Activated naive CD8-positive, alpha-beta T cell treated with anti-CD3 and anti-CD28 coated beads, Interleukin-2, amount 10 ng/mL, durations not matched to agents 7 days and 5 days (primary cell): Measurements from ENCODE around the gene SETBP1. TPM values are rescaled to one million over a fixed set of nuclear protein-coding genes. Genes with fewer than 3 reads are reported as not detected.

Source experiments
- ATAC-seq: fragments of 150-1000 bp; cut with Tn5 transposase; one replicate; pipeline ENCODE4 v1.10.0; 2021; ENCODE audit warnings: low read depth, moderate library complexity
- POLR2A ChIA-PET: fragments of 350-600 bp; sonication (Branson Sonifier 250); formaldehyde crosslinking; loops from one replicate; lab custom pipeline; 2021; ENCODE audit warnings: antibody characterized with exemption; lab: Charles Lee
- DNase-seq: peaks from one replicate; pipeline ENCODE4 v3.0.0; 2021
- H3K27ac Mint-ChIP-seq: one replicate; pipeline ENCODE4 v1.8.0; 2022; ENCODE audit warnings: mild to moderate bottlenecking, mixed read lengths
- H3K27me3 Mint-ChIP-seq: one replicate; pipeline ENCODE4 v1.8.0; 2022; ENCODE audit warnings: mild to moderate bottlenecking, moderate library complexity, mixed read lengths
- H3K36me3 Mint-ChIP-seq: one replicate; pipeline ENCODE4 v1.8.0; 2021; ENCODE audit warnings: mild to moderate bottlenecking, mixed read lengths
- H3K4me1 Mint-ChIP-seq: one replicate; pipeline ENCODE4 v1.8.0; 2021; ENCODE audit warnings: mixed read lengths
- H3K4me3 Mint-ChIP-seq: one replicate; pipeline ENCODE4 v1.8.0; 2022; ENCODE audit warnings: mild to moderate bottlenecking, moderate library complexity, mixed read lengths
- H3K9me3 Mint-ChIP-seq: one replicate; pipeline ENCODE4 v1.8.0; 2021; ENCODE audit warnings: mixed read lengths
- total RNA-seq, 2 experiments: library from RNA; stranded (reverse); gene quantifications; one replicate each; pipeline ENCODE4 v1.2.3, GENCODE V29; 2021

The SETBP1 gene
- total RNA-seq, 2 experiments from 2014 or later = 1.8 to 1.9 TPM

DNA sequence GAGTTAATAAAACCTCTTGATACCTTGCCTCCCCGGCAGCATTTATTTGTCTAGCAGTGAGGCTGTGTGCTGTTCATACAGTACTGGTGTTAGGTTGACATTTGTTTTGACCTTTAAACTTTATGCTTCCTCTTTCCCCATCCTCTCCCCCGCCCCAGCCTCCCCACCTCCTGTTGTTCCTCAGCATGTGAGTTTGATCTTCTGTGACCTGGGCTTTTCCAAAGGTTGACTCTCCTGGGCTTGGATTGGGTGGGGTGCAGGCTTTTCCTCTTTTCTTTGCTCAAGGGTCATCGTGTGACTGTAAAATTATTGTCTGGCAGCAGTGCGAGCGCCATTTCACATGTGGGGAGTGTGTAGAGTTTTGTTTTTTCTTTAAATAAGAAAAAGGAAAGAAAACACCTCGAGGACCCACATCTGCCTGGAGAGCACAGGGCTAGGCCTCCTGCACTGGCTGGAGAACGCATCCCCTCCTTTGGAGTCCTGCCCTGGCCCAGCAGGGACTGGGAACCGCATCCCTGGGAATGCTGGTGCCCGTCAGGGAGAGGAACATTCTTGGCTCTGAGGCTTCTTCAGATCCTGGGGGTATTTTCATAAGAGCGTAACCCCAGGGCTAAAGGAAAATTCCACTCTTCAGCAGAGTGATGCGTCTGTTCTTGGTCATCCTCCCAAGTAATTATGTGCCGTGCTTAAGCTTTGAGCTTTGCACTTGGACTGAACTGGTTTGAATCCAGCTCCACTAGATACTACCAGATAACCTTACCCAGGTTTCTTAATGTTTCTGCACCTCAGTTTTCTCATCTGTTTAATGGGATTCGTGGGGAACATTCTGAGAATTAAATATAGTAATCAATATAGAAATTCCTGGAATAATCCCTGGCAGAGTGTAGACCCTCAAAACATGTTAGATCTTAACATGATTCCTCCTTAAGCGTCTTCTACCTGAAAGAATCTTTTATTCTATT is 91.5 kb downstream of the SETBP1 start:
- POLR2A ChIA-PET = no interaction called here
- no peak overlapping the region for H3K4me3 Mint-ChIP-seq
- H3K9me3 Mint-ChIP-seq = no peaks in the 10 kb centered on the region
- DNase-seq (no peak), ATAC-seq (no peak)
- peaks cover 3% of the 10 kb centered on the region for H3K4me1 Mint-ChIP-seq
- peaks cover 21% of the 10 kb centered on the region for H3K27me3 Mint-ChIP-seq
- H3K27ac Mint-ChIP-seq = no peak overlapping the region
- H3K36me3 Mint-ChIP-seq = peaks cover 2% of the 10 kb centered on the region

DNA sequence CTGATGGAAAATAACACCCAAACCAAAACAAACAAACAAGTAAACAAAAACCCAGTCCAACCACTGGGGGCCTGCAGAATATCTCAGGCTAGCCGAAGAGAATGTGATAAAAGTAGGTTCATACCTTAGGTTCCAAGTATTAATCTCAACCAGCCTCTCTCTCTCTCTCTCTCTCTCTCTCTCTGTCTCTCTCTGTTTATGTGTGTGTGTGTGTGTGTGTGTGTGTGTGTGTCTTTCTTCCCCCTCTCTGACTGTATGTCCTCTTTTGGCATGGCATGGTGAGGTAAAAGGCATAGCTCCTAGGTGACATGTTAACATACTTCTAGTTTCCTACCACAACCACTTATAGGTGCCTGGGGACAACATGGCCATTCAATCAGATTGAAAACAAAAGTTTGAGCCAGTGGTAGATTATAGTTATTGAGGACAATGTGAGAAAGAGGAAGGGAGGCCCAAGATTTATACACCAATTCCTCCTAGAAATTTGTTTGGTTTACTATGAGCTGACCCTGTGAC is 93.0 kb downstream of the SETBP1 start:
- Mint-ChIP-seq H3K4me1 (peaks cover 3% of the 10 kb centered on the region), H3K27me3 (peaks cover 14% of the 10 kb centered on the region), H3K27ac (no peak overlapping the region), H3K36me3 (peaks cover 2% of the 10 kb centered on the region), H3K9me3 (no peaks in the 10 kb centered on the region), H3K4me3 (no peak overlapping the region)
- POLR2A ChIA-PET = no interaction called here
- DNase-seq (no peak), ATAC-seq (no peak)

GRCh38 chr18:44774191-44774590 is 93.5 kb downstream of the SETBP1 start:
- POLR2A ChIA-PET = no interaction called here
- Mint-ChIP-seq H3K4me1 (peaks cover 3% of the 10 kb centered on the region), H3K4me3 (no peak overlapping the region), H3K27ac (no peak overlapping the region), H3K9me3 (no peaks in the 10 kb centered on the region), H3K36me3 (no peaks in the 10 kb centered on the region), H3K27me3 (peaks cover 14% of the 10 kb centered on the region)
- ATAC-seq (no peak), DNase-seq (no peak)

DNA sequence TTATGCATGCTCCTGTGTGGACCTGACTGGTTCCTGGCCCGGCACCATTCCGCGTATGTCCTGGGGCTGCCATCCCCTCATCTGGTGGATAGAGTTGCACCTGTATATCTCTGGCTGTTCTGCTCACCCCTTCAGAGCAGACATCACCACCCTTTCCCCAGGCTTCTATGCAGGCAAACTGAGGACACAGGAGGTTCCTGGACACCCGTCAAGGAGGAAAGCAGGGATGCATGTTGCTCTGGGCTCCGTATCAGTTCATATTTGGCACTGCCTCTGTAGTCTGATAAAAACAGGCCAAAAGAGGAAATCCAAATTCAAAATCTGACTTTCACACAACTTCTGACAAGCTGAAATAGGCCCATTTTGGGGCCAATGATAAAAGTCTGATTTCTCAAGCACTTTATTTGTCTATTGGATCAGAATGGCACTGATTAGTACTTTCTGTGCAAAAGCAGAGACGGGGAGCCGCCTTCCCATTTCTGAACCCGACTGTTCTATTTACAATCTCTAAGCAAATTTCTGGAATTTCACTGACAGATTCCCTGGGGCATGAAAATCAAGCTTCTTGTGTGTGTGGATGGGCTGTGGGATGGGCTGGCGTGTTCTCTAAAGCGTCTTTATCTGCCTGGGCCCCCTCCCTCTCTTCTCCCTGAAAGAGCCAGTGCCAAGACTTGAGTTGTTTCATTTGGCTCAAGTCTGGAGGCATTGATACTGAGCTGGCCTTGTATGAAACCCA is 96.9 kb downstream of the SETBP1 start:
- POLR2A ChIA-PET = no interaction called here
- Mint-ChIP-seq H3K27ac (no peak overlapping the region), H3K27me3 (peaks cover 26% of the 10 kb centered on the region), H3K4me1 (peaks cover 2% of the 10 kb centered on the region), H3K4me3 (no peak overlapping the region), H3K36me3 (no peaks in the 10 kb centered on the region), H3K9me3 (no peaks in the 10 kb centered on the region)
- ATAC-seq (no peak), DNase-seq (no peak)

DNA sequence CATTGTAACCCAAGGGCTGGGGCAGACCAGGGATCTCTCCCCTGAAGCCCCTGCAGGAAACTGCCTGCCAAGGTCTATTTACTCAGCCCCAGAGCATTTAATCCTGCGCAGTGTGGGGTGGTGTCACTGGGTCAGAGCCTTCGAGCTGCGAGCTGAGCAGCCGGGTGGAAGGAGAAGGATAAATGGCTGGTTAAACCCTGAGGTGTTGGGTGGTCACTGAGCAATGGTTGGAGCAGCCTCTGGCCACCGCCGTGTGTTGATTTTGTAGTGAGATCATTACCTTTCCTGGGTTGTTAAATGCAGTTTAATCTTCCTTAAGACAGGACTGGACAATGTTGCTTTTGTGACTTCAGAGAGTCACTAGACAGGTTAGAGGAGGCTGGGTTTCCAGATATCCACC is 98.1 kb downstream of the SETBP1 start:
- ATAC-seq (no peak), DNase-seq (no peak)
- no peaks in the 10 kb centered on the region for H3K9me3 Mint-ChIP-seq
- peaks cover 24% of the 10 kb centered on the region for H3K27me3 Mint-ChIP-seq
- no peak overlapping the region for H3K4me3 Mint-ChIP-seq
- POLR2A ChIA-PET = no interaction called here
- peaks cover under 1% of the 10 kb centered on the region for H3K4me1 Mint-ChIP-seq
- no peaks in the 10 kb centered on the region for H3K36me3 Mint-ChIP-seq
- H3K27ac Mint-ChIP-seq = no peak overlapping the region

GRCh38 chr18:44779753-44780292 is 99.1 kb downstream of the SETBP1 start:
- Mint-ChIP-seq H3K4me1 (no peaks in the 10 kb centered on the region), H3K9me3 (no peaks in the 10 kb centered on the region), H3K27ac (no peak overlapping the region), H3K36me3 (no peaks in the 10 kb centered on the region), H3K27me3 (peaks cover 24% of the 10 kb centered on the region), H3K4me3 (no peak overlapping the region)
- ATAC-seq (no peak), DNase-seq (no peak)
- POLR2A ChIA-PET = no interaction called here

GRCh38 chr18:44781886-44782285 is 101.2 kb downstream of the SETBP1 start:
- no peak for ATAC-seq
- peaks cover 3% of the 10 kb centered on the region for H3K4me1 Mint-ChIP-seq
- POLR2A ChIA-PET = no interaction called here
- H3K9me3 Mint-ChIP-seq = no peaks in the 10 kb centered on the region
- no peak overlapping the region for H3K4me3 Mint-ChIP-seq
- DNase-seq = no peak
- H3K27me3 Mint-ChIP-seq = peaks cover 18% of the 10 kb centered on the region
- H3K36me3 Mint-ChIP-seq = no peaks in the 10 kb centered on the region
- no peak overlapping the region for H3K27ac Mint-ChIP-seq

GRCh38 chr18:44782617-44783016 is 101.9 kb downstream of the SETBP1 start:
- ATAC-seq (no peak), DNase-seq (no peak)
- Mint-ChIP-seq H3K4me3 (no peak overlapping the region), H3K9me3 (no peaks in the 10 kb centered on the region), H3K4me1 (peaks cover 3% of the 10 kb centered on the region), H3K36me3 (no peaks in the 10 kb centered on the region), H3K27ac (no peak overlapping the region), H3K27me3 (peaks cover 18% of the 10 kb centered on the region)
- POLR2A ChIA-PET = no interaction called here

GRCh38 chr18:44783371-44783770 is 102.7 kb downstream of the SETBP1 start:
- POLR2A ChIA-PET = no interaction called here
- no peaks in the 10 kb centered on the region for H3K9me3 Mint-ChIP-seq
- H3K27ac Mint-ChIP-seq = no peak overlapping the region
- H3K4me3 Mint-ChIP-seq = no peak overlapping the region
- DNase-seq = no peak
- H3K27me3 Mint-ChIP-seq = peaks cover 23% of the 10 kb centered on the region
- ATAC-seq = no peak
- H3K36me3 Mint-ChIP-seq = no peaks in the 10 kb centered on the region
- peaks cover 3% of the 10 kb centered on the region for H3K4me1 Mint-ChIP-seq

DNA sequence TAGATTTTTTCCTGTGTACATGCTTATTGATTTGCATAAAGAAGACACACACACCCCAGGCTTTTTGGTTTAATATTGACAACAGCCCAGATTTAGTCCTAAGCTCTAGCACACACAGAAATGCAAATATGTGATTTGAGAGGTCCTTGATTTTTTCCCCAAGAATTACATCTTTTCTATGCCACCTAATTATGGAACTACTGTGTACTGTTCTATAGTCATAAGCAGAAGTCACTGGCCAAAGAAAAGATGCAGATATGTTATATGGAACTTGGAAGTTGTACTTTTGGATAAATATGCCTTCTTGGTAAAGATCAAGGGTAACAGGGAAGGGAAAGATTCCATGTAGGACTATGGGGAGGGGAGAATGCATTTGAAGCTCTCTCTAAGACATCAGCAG is 105.6 kb downstream of the SETBP1 start:
- POLR2A ChIA-PET = no interaction called here
- no peak for DNase-seq
- Mint-ChIP-seq H3K27ac (no peak overlapping the region), H3K4me1 (peaks cover 3% of the 10 kb centered on the region), H3K4me3 (no peak overlapping the region), H3K9me3 (no peaks in the 10 kb centered on the region), H3K36me3 (no peaks in the 10 kb centered on the region), H3K27me3 (peaks cover 15% of the 10 kb centered on the region)
- ATAC-seq = no peak

DNA sequence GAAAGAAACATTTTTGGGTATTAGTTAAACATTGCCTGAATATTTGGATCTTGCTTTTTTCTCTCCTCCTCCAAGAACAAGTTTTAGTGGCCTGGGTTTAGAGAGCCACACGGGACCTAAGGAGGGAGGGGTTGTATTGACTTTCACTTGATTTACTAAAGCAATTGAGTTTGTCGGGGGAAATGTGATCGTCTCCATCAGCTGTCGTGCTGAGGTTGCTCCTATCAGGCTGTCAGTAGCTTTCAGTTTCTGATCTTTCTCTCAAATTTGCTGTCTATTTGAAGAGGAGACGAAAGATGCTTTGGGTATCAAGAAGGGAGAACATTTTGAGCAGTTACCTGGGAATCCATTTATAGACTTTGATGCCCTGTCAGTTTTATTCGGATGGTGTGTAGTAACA is 106.0 kb downstream of the SETBP1 start:
- H3K36me3 Mint-ChIP-seq = no peaks in the 10 kb centered on the region
- H3K4me1 Mint-ChIP-seq = peaks cover 3% of the 10 kb centered on the region
- no peak for DNase-seq
- POLR2A ChIA-PET = no interaction called here
- peaks cover 18% of the 10 kb centered on the region for H3K27me3 Mint-ChIP-seq
- H3K9me3 Mint-ChIP-seq = no peaks in the 10 kb centered on the region
- H3K4me3 Mint-ChIP-seq = no peak overlapping the region
- no peak for ATAC-seq
- H3K27ac Mint-ChIP-seq = no peak overlapping the region

- no peak for DNase-seq
- no peaks in the 10 kb centered on the region for H3K9me3 Mint-ChIP-seq
These were observed 107.6 kb downstream of the SETBP1 start for GRCh38 chr18:44788334-44788733.

DNA sequence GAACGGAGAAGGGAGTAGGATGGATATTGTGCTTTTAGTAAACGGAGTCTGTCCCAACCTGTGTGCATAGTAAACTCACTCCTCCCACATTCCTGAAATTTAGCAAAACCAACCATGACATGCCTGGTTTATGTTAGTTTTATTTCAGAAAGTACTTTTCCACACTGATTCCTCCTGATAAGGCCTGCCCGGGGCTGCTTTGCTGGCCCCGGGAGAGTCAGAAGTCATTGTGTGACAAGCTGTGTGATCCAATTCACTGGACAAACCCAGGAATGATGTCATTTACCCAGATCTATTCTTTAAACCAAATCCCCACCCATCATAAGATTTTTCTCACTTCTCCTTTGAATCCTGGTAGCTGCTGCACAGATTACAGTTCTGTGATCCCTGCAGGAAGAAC is 109.0 kb downstream of the SETBP1 start:
- Mint-ChIP-seq H3K4me3 (no peak overlapping the region), H3K27ac (no peak overlapping the region), H3K36me3 (peaks cover 1% of the 10 kb centered on the region), H3K4me1 (peaks cover 3% of the 10 kb centered on the region), H3K9me3 (no peaks in the 10 kb centered on the region), H3K27me3 (peaks cover 20% of the 10 kb centered on the region)
- no peak for DNase-seq
- POLR2A ChIA-PET = no interaction called here
- ATAC-seq = no peak

More at GRCh38 chr18:44788334-44788733, 107.6 kb downstream of the SETBP1 start:
- Mint-ChIP-seq H3K27me3 (peaks cover 18% of the 10 kb centered on the region), H3K4me3 (no peak overlapping the region), H3K4me1 (peaks cover 3% of the 10 kb centered on the region), H3K36me3 (no peaks in the 10 kb centered on the region), H3K27ac (no peak overlapping the region)
- POLR2A ChIA-PET = no interaction called here
- no peak for ATAC-seq
